ACC112 (cell line): ENCODE measurements around the gene NSD1.

Experiments
- H2AFZ ChIP-seq: fragments of 200-600 bp; sonication (generic); one replicate; pipeline ENCODE4 v1.6.0; 2017; ENCODE audit warnings: antibody characterized with exemption, low read length; ENCODE audit not compliant: unreplicated experiment
- H3K27ac ChIP-seq: fragments of 200-600 bp; sonication (generic); 2 replicates; pipeline ENCODE4 v1.5.1; 2014; ENCODE audit warnings: low read depth, mild to moderate bottlenecking, antibody characterized with exemption, low read length, moderate library complexity
- H3K27me3 ChIP-seq: fragments of 200-600 bp; sonication (generic); 2 replicates; pipeline ENCODE4 v1.6.1; 2014; ENCODE audit warnings: mild to moderate bottlenecking, antibody characterized with exemption, low read length, moderate library complexity, mixed read lengths; ENCODE audit not compliant: insufficient read depth
- H3K36me3 ChIP-seq: fragments of 200-600 bp; sonication (generic); 2 replicates; pipeline ENCODE4 v1.6.1; 2016; ENCODE audit warnings: mild to moderate bottlenecking, antibody characterized with exemption, low read length, moderate library complexity, mixed read lengths; ENCODE audit not compliant: insufficient read depth
- H3K4me1 ChIP-seq: fragments of 200-600 bp; sonication (generic); one replicate; pipeline ENCODE4 v1.6.1; 2016; ENCODE audit warnings: low read length, mixed read lengths; ENCODE audit not compliant: insufficient read depth, unreplicated experiment, control insufficient read depth
- H3K4me3 ChIP-seq: fragments of 200-600 bp; sonication (generic); 2 replicates; pipeline ENCODE4 v1.5.1; 2014; ENCODE audit warnings: mild to moderate bottlenecking, low read depth, low read length
- H3K79me2 ChIP-seq: fragments of 200-600 bp; sonication (generic); one replicate; pipeline ENCODE4 v1.6.0; 2016; ENCODE audit warnings: low read length; ENCODE audit not compliant: control insufficient read depth, unreplicated experiment, insufficient read depth

NSD1 gene

DNA sequence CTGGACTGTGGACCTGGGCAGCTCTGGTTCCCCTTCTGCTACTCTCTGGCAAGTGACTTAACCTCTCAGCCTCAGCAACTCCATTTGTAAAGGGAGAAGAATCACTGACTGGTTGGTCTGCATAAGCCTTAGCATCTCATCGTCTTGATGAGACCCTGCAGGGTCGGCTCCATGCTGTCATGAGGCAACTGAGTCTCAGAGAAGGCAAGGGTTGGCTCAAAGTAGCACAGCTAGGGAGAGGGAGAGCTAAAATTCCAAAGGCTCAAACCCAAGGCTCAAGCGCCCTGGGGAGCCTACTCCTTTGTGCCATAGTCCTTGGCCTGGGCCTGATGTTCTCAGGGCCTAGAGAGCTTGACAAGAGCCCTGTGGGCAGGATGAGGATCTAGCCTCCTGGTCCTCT, 42.3 kb upstream of the NSD1 start:
- H3K27ac ChIP-seq, result no peak overlapping the region
- peaks cover 3% of the 10 kb centered on the region for H3K4me1 ChIP-seq
- H3K27me3 ChIP-seq, result peaks cover 9% of the 10 kb centered on the region; the same call in 1 of the 2 replicates
- H3K4me3 ChIP-seq, result no peak overlapping the region
- no peak overlapping the region for H2AFZ ChIP-seq
- H3K79me2 ChIP-seq, result no peaks in the 10 kb centered on the region
- no peaks in the 10 kb centered on the region for H3K36me3 ChIP-seq

DNA sequence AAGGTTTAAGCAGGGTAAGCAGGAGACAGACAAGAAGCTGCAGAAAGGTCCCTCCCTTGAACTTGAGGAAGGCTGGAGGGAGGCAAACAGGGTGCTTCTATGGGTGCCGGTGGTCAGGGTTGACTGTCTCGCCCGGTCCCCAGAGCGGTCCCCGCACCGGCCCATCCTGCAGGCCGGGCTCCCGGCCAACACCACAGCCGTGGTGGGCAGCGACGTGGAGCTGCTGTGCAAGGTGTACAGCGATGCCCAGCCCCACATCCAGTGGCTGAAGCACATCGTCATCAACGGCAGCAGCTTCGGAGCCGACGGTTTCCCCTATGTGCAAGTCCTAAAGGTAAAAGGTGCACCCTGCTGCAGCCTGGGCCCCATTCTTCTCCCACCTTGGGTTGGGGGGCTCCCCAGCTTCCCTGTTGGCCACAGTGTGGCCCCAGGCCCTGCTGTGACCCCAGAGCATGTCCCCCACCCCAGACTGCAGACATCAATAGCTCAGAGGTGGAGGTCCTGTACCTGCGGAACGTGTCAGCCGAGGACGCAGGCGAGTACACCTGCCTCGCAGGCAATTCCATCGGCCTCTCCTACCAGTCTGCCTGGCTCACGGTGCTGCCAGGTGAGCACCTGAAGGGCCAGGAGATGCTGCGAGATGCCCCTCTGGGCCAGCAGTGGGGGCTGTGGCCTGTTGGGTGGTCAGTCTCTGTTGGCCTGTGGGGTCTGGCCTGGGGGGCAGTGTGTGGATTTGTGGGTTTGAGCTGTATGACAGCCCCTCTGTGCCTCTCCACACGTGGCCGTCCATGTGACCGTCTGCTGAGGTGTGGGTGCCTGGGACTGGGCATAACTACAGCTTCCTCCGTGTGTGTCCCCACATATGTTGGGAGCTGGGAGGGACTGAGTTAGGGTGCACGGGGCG, 41.1 kb upstream of the NSD1 start:
- H3K4me1 ChIP-seq, result peaks cover 3% of the 10 kb centered on the region
- no peak overlapping the region for H3K4me3 ChIP-seq
- no peak overlapping the region for H2AFZ ChIP-seq
- no peaks in the 10 kb centered on the region for H3K36me3 ChIP-seq
- no peak overlapping the region for H3K27ac ChIP-seq
- no peaks in the 10 kb centered on the region for H3K79me2 ChIP-seq
- peaks cover 3% of the 10 kb centered on the region; the same call in 1 of the 2 replicates for H3K27me3 ChIP-seq

DNA sequence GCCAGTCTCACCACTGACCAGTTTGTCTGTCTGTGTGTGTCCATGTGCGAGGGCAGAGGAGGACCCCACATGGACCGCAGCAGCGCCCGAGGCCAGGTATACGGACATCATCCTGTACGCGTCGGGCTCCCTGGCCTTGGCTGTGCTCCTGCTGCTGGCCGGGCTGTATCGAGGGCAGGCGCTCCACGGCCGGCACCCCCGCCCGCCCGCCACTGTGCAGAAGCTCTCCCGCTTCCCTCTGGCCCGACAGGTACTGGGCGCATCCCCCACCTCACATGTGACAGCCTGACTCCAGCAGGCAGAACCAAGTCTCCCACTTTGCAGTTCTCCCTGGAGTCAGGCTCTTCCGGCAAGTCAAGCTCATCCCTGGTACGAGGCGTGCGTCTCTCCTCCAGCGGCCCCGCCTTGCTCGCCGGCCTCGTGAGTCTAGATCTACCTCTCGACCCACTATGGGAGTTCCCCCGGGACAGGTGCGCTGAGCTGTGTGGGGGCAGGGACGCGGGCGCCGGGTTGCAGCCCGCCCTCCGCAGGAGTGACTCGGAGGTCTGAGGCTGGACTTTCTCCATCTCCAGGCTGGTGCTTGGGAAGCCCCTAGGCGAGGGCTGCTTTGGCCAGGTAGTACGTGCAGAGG, 40.4 kb upstream of the NSD1 start:
- Histone ChIP-seq H3K4me1 (peaks cover 3% of the 10 kb centered on the region), H2AFZ (no peak overlapping the region), H3K79me2 (no peaks in the 10 kb centered on the region), H3K36me3 (no peaks in the 10 kb centered on the region), H3K4me3 (no peak overlapping the region), H3K27ac (no peak overlapping the region), H3K27me3 (no peaks in the 10 kb centered on the region)

DNA sequence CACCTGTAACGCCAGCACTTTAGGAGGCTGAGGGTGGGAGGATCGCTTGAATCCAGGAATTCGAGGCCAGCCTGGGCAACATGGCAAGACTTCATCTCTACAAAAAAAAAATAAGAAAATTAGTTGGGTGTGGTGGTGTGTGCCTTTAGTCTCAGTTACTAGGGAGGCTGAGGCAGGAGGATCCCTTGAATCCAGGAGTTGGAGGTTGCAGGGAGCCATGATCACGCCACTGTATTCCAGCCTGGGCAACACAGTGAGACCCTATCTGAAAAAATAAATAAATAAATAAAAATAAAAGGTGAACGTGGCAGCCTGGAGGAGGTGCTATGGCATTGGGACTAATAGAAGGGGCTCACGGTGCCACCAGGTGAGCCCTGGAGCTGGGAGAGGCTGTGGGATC, 39.8 kb upstream of the NSD1 start:
- Histone ChIP-seq H3K4me3 (no peak overlapping the region), H3K36me3 (no peaks in the 10 kb centered on the region), H3K27me3 (no peaks in the 10 kb centered on the region), H3K79me2 (no peaks in the 10 kb centered on the region), H2AFZ (no peak overlapping the region), H3K4me1 (peaks cover 3% of the 10 kb centered on the region), H3K27ac (no peak overlapping the region)

DNA sequence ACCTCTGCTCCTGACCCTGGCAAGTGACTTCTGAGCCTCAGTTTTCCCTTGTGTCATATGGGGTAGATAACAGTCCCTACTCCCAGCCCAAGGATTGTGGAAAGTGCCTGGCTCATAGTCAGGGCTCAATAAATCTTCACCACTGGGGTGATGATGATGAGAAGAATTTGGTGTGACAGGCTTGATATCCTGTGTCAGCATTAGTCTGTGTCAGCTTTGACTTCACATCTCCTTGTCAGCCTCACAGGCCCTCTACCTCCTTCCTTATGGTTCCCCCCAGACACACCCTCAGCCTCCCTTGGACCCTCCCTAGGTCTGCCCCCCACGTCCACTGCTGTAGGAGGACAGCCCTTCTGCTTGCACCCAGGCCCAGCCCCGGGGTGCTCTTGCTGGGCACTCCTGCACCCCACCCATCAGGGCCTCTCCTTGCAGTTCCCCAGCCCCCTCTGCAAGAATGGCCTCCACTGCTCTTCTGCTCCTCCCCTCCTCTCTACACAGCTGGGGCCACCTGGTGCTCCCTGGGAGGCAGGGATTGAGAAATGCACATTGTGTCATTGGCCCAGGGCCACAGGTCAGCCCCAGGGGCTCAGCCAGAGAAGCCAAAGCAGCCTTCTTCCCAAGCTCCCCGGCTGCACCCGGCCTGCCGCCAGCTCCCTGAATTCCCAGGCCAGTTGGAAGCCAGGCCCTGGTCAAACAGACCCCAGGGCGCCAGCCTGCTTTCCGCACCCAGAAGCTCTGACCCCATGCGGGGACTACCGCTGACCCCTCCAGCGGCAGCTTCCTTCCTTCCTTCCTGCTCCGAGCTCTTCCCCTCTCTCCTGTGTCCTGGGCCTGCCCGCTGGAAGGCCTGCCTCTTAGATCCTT, 39.1 kb upstream of the NSD1 start:
- Histone ChIP-seq H3K27me3 (no peaks in the 10 kb centered on the region), H3K4me1 (peaks cover 3% of the 10 kb centered on the region), H3K27ac (no peak overlapping the region), H2AFZ (no peak overlapping the region), H3K4me3 (no peak overlapping the region), H3K36me3 (no peaks in the 10 kb centered on the region), H3K79me2 (no peaks in the 10 kb centered on the region)

DNA sequence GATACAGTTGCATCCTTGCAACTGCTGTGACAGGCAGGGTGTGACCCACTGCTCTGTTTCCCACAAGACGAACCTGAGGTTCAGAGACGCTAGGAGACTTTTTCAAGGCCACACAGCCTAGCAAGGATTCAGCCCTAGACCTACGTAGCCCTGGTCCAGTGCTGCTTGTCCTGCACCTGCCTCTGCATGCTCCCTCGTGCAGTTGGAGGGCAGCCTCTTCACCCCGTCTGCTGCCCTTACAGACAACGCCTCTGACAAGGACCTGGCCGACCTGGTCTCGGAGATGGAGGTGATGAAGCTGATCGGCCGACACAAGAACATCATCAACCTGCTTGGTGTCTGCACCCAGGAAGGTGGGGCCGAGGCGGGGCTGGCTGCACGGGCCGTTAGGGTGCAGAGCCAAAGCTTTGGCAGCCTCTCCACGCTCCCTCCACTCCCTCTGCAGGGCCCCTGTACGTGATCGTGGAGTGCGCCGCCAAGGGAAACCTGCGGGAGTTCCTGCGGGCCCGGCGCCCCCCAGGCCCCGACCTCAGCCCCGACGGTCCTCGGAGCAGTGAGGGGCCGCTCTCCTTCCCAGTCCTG, 38.4 kb upstream of the NSD1 start:
- Histone ChIP-seq H3K4me1 (peaks cover 3% of the 10 kb centered on the region), H3K27me3 (no peaks in the 10 kb centered on the region), H3K27ac (no peak overlapping the region), H3K79me2 (no peaks in the 10 kb centered on the region), H3K4me3 (no peak overlapping the region), H2AFZ (no peak overlapping the region), H3K36me3 (no peaks in the 10 kb centered on the region)

DNA sequence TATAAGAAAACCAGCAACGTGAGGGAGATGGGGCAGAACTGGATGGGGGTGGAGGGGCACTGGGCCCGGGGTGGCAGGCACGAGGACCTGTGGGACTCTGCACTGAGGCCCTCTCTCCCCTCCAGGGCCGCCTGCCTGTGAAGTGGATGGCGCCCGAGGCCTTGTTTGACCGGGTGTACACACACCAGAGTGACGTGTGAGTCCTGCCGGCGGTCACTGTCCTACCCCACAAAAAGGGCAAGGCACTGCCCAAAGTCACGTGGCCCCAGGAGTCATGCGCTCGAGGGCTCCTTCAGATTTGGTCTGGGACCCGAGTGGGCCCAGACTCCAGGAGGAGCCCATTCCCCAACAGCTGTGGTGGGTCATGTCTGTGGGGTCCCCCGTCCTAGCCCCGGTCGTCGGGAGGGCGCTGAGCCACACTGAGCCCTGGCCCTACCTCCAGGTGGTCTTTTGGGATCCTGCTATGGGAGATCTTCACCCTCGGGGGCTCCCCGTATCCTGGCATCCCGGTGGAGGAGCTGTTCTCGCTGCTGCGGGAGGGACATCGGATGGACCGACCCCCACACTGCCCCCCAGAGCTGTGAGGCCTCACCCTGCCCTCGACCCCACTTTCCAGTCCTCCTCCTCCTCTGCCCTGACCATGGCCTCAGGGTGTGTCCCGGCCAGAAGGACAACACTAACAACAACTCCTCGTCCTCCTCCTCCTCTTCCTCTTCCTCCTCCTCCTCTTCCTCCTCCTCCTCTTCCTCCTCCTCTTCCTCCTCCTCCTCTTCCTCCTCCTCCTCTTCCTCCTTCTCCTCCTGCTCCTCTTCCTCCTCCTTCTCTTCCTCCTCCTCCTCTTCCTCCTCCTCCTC, 37.2 kb upstream of the NSD1 start:
- no peaks in the 10 kb centered on the region for H3K27me3 ChIP-seq
- no peaks in the 10 kb centered on the region for H3K36me3 ChIP-seq
- H3K4me1 ChIP-seq, result peaks cover 5% of the 10 kb centered on the region
- no peaks in the 10 kb centered on the region for H3K79me2 ChIP-seq
- no peak overlapping the region for H3K4me3 ChIP-seq
- H2AFZ ChIP-seq, result no peak overlapping the region
- H3K27ac ChIP-seq, result no peak overlapping the region

DNA sequence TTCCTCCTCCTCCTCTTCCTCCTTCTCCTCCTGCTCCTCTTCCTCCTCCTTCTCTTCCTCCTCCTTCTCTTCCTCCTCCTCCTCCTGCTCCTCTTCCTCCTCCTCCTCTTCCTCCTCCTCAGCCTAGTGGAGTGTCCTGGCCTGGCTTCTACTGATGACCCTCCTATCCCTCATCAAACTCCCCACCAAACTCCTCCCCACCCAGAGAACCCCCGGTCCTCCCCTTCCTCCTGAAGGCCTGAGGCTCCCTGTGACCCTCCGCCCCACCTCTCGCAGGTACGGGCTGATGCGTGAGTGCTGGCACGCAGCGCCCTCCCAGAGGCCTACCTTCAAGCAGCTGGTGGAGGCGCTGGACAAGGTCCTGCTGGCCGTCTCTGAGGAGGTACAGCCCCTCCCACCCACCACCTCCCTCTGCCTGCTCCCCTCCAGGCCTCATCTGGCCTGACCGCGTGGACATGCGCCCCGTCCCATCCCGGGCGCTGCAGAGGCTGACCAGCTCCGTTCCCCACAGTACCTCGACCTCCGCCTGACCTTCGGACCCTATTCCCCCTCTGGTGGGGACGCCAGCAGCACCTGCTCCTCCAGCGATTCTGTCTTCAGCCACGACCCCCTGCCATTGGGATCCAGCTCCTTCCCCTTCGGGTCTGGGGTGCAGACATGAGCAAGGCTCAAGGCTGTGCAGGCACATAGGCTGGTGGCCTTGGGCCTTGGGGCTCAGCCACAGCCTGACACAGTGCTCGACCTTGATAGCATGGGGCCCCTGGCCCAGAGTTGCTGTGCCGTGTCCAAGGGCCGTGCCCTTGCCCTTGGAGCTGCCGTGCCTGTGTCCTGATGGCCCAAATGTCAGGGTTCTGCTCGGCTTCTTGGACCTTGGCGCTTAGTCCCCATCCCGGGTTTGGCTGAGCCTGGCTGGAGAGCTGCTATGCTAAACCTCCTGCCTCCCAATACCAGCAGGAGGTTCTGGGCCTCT, 36.3 kb upstream of the NSD1 start:
- H3K4me1 ChIP-seq, result peaks cover 5% of the 10 kb centered on the region
- no peaks in the 10 kb centered on the region for H3K79me2 ChIP-seq
- no peak overlapping the region for H3K27ac ChIP-seq
- no peaks in the 10 kb centered on the region for H3K36me3 ChIP-seq
- no peak overlapping the region for H3K4me3 ChIP-seq
- no peaks in the 10 kb centered on the region for H3K27me3 ChIP-seq
- no peak overlapping the region for H2AFZ ChIP-seq

DNA sequence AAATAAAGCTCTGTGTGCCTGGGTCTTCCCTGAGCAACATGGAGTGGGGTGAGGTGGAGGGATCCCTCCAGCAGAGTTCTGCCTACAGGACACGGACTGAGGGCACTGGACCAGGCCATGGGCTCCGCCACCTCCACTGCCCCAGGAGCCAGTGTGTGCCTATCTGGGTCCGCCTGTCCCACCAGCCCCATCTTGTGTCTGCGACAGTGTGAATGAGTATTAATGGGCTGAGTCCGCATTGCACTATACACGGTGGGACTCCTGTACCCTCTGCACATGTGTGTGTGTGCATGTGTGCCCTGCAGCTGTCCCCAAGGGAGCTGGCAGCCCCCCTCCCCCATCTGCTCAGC, 35.5 kb upstream of the NSD1 start:
- H3K27me3 ChIP-seq, result no peaks in the 10 kb centered on the region
- no peaks in the 10 kb centered on the region for H3K79me2 ChIP-seq
- H3K4me1 ChIP-seq, result peaks cover 5% of the 10 kb centered on the region
- H3K4me3 ChIP-seq, result no peak overlapping the region
- H2AFZ ChIP-seq, result no peak overlapping the region
- H3K36me3 ChIP-seq, result no peaks in the 10 kb centered on the region
- H3K27ac ChIP-seq, result no peak overlapping the region
